ENCODE results near the gene ASS1. TPM values are rescaled to one million over a fixed set of nuclear protein-coding genes. Genes with fewer than 3 reads are reported as not detected.

Gene ASS1
- total RNA-seq, 1 experiment from 2014 or later = 255 TPM

- H3K4me1 ChIP-seq (replicated peaks; ENCODE audit: insufficient read depth) = no peaks in the 10 kb centered on the region
- H3K27ac ChIP-seq = no peak overlapping the region
- no peak overlapping the region for H2AFZ ChIP-seq
- H3K36me3 ChIP-seq (ENCODE audit: low read depth) = no peaks in the 10 kb centered on the region
- no TSS peak for BruUV-seq (replicated peaks)
- no peaks in the 10 kb centered on the region for H3K27me3 ChIP-seq (ENCODE audit: insufficient read depth, low read depth)
- ChIA-PET CTCF (no interaction called here), POLR2A (ENCODE audit: unreplicated experiment) (no interaction called here)
- no peak for DNase-seq
- TF ChIP-seq CTCF (conservative IDR thresholded peaks at IDR 0.05) (no peak), EZH2 (IDR thresholded peaks at IDR 0.05; ENCODE audit: low read depth) (no peak)
- intact Hi-C loops (cut with micrococcal nuclease; ENCODE audit: unreplicated experiment) = loop anchor here (5.0 kb wide), 1 partner anchor 404 kb away; no protein-coding TSS in a partner anchor
- no peaks in the 10 kb centered on the region; the same call in 1 of the 2 replicates for H4K20me1 ChIP-seq (ENCODE audit: insufficient read depth)
- no peak overlapping the region for H3K4me3 ChIP-seq
- no peaks in the 10 kb centered on the region for H3F3A ChIP-seq (ENCODE audit: insufficient read depth, low read depth)
- H3K79me2 ChIP-seq (ENCODE audit: low read depth) = no peaks in the 10 kb centered on the region
- no peaks in the 10 kb centered on the region for H3K9me2 ChIP-seq (ENCODE audit: insufficient read depth)
- H3K4me2 ChIP-seq = no peak overlapping the region
- no peaks in the 10 kb centered on the region for H3K9me3 ChIP-seq (ENCODE audit: insufficient read depth, low read depth)
Observed at GRCh38 chr9:130462685-130463540, 18.2 kb downstream of the ASS1 start.

- intact Hi-C loops (cut with micrococcal nuclease; ENCODE audit: unreplicated experiment) = loop anchor here (5.0 kb wide), 1 partner anchor 403 kb away; no protein-coding TSS in a partner anchor
- Histone ChIP-seq H3K27me3 (ENCODE audit: insufficient read depth, low read depth) (no peaks in the 10 kb centered on the region), H3K27ac (no peak overlapping the region), H3K36me3 (ENCODE audit: low read depth) (no peaks in the 10 kb centered on the region), H3K9me2 (ENCODE audit: insufficient read depth) (no peaks in the 10 kb centered on the region), H3K4me2 (no peak overlapping the region), H3F3A (ENCODE audit: insufficient read depth, low read depth) (no peaks in the 10 kb centered on the region), H3K4me3 (no peak overlapping the region), H4K20me1 (ENCODE audit: insufficient read depth) (no peaks in the 10 kb centered on the region; the same call in 1 of the 2 replicates), H3K79me2 (ENCODE audit: low read depth) (no peaks in the 10 kb centered on the region), H3K9me3 (ENCODE audit: insufficient read depth, low read depth) (no peaks in the 10 kb centered on the region), H2AFZ (no peak overlapping the region), H3K4me1 (replicated peaks; ENCODE audit: insufficient read depth) (no peaks in the 10 kb centered on the region)
- ChIA-PET CTCF (no interaction called here), POLR2A (ENCODE audit: unreplicated experiment) (no interaction called here)
- no TSS peak for BruUV-seq (replicated peaks)
- TF ChIP-seq EZH2 (IDR thresholded peaks at IDR 0.05; ENCODE audit: low read depth) (no peak), CTCF (conservative IDR thresholded peaks at IDR 0.05) (no peak)
- no peak for DNase-seq
Observed at GRCh38 chr9:130463763-130464745, 19.3 kb downstream of the ASS1 start.

GRCh38 chr9:130465383-130466096 is 20.8 kb downstream of the ASS1 start:
- H3K27ac ChIP-seq = no peak overlapping the region
- H3K9me3 ChIP-seq (ENCODE audit: insufficient read depth, low read depth) = no peaks in the 10 kb centered on the region
- H3K27me3 ChIP-seq (ENCODE audit: insufficient read depth, low read depth) = no peaks in the 10 kb centered on the region
- intact Hi-C loops (cut with micrococcal nuclease; ENCODE audit: unreplicated experiment) = no loop called here
- CTCF ChIA-PET = interaction anchor here (0.6 to 0.9 kb wide), 4 partner anchors 9 to 235 kb away, joined by 3 to 5 read pairs (median 3); no protein-coding TSS in a partner anchor
- POLR2A ChIA-PET (ENCODE audit: unreplicated experiment) = no interaction called here
- TF ChIP-seq CTCF (conservative IDR thresholded peaks at IDR 0.05) (no peak), EZH2 (IDR thresholded peaks at IDR 0.05; ENCODE audit: low read depth) (no peak)
- no TSS peak for BruUV-seq (replicated peaks)
- no peaks in the 10 kb centered on the region for H3F3A ChIP-seq (ENCODE audit: insufficient read depth, low read depth)
- H3K36me3 ChIP-seq (ENCODE audit: low read depth) = no peaks in the 10 kb centered on the region
- no peaks in the 10 kb centered on the region for H3K4me1 ChIP-seq (replicated peaks; ENCODE audit: insufficient read depth)
- no peak overlapping the region for H3K4me3 ChIP-seq
- no peak overlapping the region for H2AFZ ChIP-seq
- H3K9me2 ChIP-seq (ENCODE audit: insufficient read depth) = no peaks in the 10 kb centered on the region
- no peaks in the 10 kb centered on the region for H3K79me2 ChIP-seq (ENCODE audit: low read depth)
- no peak overlapping the region for H3K4me2 ChIP-seq
- no peaks in the 10 kb centered on the region; the same call in 1 of the 2 replicates for H4K20me1 ChIP-seq (ENCODE audit: insufficient read depth)
- DNase-seq = no peak

Measured in PC-9 (cell line).